ENCODE measurements around the gene KRTAP4-6.
"Not testable (repeated sequence)": the region's sequence is repeated elsewhere in the genome, so short reads cannot be mapped to it uniquely, and the experiment has no call there.

The KRTAP4-6 gene

DNA sequence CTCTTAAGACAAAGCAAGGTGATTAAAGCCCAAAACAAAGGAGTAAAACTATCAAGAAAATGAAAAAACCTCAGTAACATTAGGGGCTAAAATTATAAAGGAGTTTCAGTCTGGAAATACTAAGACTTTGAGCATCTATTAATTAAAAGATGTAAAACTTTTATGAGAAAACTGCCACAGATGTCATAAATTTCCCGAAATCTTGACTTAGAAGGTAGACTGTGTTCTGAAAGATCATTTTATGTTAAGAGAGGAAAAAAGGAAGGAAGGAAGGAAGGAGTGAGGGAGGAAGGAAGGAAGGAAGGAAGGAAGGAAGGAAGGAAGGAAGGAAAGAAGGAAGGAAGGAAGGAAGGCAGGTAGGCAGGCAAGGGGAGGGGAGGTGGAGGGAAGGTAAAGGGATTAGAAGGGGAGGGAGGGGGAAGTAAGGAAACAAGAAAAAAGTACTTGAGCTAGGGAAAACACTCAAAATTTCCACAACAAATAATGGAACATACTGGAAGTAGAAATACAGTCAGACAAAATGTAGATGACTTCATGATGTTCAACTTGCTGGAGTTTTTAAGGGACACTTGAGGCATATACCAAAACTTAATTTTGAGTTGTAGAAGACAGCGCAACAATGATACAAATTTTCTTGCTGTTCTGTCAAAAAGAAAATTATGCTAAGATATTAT lies 7.3 kb upstream of the KRTAP4-6 start:
- ATAC-seq (no peak), DNase-seq (no peak)

- no peak for ATAC-seq
- no peak for DNase-seq
These were observed 4.9 kb upstream of the KRTAP4-6 start for GRCh38 chr17:41145261-41145660.

DNA sequence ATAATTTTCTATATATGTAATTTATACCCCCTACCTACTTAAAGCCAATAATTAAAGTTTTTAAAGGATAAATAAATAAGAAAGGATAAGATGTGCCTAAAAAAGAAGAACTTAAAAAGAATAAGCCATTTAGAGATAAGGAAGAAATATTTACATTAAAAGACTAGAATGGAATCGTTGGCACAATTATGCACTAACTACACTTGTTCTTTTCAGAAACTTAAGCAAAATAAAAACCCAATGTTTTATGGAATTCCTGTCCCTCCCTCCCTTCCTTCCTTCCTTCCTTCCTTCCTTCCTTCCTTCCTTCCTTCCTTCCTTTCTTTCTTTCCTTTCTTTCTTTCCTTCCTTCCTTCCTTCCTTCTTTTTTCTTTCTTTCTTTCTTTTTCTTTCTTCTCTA lies 4.5 kb upstream of the KRTAP4-6 start:
- no peak for DNase-seq
- ATAC-seq, result no peak

- ATAC-seq (no peak), DNase-seq (no peak)
These were observed 1.0 kb upstream of the KRTAP4-6 start for GRCh38 chr17:41141361-41141760.

- DNase-seq, ATAC-seq: not testable (repeated sequence)
These were observed 479 bp downstream of the KRTAP4-6 start for GRCh38 chr17:41139865-41140264.

- DNase-seq, result no peak
- ATAC-seq, result no peak
These were observed 6.2 kb downstream of the KRTAP4-6 start for GRCh38 chr17:41133880-41134735.

GRCh38 chr17:41131979-41132378 lies 8.4 kb downstream of the KRTAP4-6 start:
- ATAC-seq, result no peak
- DNase-seq, result no peak

DNA sequence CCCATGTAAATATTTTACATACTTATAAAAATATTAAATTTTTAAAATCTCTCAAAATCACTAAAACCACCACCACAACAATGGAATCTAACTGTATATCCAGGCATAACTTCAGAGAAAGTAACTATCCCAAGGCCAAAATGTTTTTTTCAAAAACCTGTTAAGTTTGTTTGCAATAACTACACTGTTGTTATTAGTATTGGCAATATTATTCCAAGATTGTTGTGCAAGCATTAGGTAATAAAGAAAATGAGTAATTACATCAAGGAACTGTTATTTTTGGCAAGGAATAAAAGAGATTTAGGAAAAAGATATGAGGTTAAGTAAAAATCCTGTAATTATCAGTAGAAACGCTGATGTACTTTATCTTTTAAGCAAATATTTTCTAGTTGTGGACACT lies 13.0 kb downstream of the KRTAP4-6 start:
- DNase-seq (no peak), ATAC-seq (no peak)

GRCh38 chr17:41126412-41126811 lies 13.9 kb downstream of the KRTAP4-6 start:
- DNase-seq (no peak), ATAC-seq (no peak)

GRCh38 chr17:41125064-41125463 lies 15.3 kb downstream of the KRTAP4-6 start:
- no peak for ATAC-seq
- no peak for DNase-seq

DNA sequence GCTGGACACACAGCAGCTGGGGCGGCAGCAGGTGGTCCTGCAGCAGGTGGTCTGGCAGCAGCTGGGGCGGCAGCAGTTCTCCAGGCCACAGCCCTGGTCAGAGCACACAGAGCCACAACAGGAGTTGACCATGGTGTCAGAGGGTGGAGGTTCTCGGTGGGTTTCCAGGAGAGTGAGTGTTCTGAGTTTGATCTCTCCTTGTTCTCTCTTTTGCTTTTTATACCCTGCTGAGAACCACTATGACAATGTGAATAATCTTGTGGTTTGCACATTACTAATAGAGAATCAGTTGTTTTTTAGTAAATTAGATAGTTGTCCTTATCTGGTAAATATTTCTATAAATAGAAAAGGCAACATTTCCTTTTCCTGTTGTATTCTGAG lies 16.4 kb downstream of the KRTAP4-6 start, which contains the start of gene KRTAP4-12:
Gene KRTAP4-12 (minus strand): TSS at position 192 of the 381 bp plus-strand sequence. CDS start 60 bp downstream, at position 132.
- not testable (repeated sequence) for DNase-seq, ATAC-seq

GRCh38 chr17:41123292-41123990 lies 16.9 kb downstream of the KRTAP4-6 start:
- ATAC-seq, DNase-seq: not testable (repeated sequence)

GRCh38 chr17:41121742-41122141 lies 18.6 kb downstream of the KRTAP4-6 start:
- ATAC-seq (no peak), DNase-seq (no peak)

GRCh38 chr17:41119696-41120690 lies 20.4 kb downstream of the KRTAP4-6 start:
- DNase-seq, ATAC-seq: not testable (repeated sequence)

DNA sequence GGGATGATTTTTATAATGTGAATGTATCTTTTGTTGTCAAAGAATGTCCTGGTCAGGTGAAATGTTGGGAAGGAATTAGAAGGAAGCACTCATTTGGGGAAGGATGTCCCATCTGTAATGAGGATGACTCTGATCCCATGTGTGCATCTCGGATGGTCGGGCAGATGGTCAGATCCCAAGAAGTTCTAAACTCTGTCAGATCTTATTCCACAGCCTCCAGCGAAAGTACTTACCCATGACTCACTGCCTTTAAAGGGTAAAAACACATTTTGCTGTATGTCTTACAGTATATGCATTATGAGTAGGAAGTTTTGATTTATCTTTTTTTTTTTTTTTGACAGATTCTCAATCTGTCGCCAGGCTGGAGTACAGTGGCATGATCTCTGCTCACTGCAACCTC lies 21.6 kb downstream of the KRTAP4-6 start:
- no peak for DNase-seq
- no peak for ATAC-seq

DNA sequence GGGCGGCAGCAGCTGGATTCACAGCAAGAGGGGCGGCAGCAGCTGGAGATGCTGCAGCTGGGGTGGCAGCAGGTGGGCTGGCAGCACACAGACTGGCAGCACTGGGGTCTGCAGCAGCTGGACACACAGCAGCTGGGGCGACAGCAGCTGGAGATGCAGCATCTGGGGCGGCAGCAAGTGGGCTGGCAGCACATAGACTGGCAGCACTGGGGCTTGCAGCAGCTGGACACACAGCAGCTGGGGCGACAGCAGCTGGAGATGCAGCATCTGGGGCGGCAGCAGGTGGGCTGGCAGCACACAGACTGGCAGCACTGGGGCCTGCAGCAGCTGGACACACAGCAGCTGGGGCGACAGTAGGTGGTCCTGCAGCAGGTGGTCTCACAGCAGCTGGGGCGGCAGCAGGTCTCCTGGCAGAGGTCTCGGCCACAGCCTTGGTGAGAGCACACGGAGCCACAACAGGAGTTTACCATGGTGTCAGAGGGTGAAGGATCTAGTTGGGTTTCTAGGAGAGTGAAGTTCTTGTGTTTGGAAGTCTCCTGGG lies 22.4 kb downstream of the KRTAP4-6 start, which contains the start of gene KRTAP4-11:
Gene KRTAP4-11 (minus strand): TSS at position 528 of the 541 bp plus-strand sequence. CDS start 58 bp downstream, at position 470.
- not testable (repeated sequence) for ATAC-seq, DNase-seq

- no peak for ATAC-seq
- no peak for DNase-seq
These were observed 24.0 kb downstream of the KRTAP4-6 start for GRCh38 chr17:41116297-41116696.

- DNase-seq (no peak), ATAC-seq (no peak)
These were observed 29.0 kb downstream of the KRTAP4-6 start for GRCh38 chr17:41111151-41111885.

GRCh38 chr17:41108728-41109386 lies 31.5 kb downstream of the KRTAP4-6 start:
- not testable (repeated sequence) for ATAC-seq

More at GRCh38 chr17:41108728-41109386, 31.5 kb downstream of the KRTAP4-6 start:
- not testable (repeated sequence) for DNase-seq
